ENCODE results near the gene SMIM9.

DNA sequence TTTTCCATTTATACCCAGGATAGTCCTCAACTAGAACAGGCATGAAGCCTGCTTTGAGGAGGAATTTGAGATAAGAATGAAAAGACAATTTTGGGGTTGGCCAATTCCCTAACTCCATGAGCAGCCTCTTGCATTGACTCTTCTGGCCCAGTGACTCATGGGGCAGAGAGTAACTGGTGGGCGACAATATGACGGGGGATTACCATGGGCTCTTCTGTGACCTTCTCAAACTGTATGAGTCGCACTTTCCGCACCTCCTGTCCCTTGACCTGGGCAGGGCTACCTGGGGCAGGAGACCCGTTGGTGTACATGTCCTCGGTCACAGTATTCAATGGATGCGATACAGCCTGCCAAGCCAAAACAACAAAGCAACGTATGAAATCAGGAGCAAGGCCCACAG, 42.5 kb downstream of the SMIM9 start:
- TF ChIP-seq, protein P1, sequence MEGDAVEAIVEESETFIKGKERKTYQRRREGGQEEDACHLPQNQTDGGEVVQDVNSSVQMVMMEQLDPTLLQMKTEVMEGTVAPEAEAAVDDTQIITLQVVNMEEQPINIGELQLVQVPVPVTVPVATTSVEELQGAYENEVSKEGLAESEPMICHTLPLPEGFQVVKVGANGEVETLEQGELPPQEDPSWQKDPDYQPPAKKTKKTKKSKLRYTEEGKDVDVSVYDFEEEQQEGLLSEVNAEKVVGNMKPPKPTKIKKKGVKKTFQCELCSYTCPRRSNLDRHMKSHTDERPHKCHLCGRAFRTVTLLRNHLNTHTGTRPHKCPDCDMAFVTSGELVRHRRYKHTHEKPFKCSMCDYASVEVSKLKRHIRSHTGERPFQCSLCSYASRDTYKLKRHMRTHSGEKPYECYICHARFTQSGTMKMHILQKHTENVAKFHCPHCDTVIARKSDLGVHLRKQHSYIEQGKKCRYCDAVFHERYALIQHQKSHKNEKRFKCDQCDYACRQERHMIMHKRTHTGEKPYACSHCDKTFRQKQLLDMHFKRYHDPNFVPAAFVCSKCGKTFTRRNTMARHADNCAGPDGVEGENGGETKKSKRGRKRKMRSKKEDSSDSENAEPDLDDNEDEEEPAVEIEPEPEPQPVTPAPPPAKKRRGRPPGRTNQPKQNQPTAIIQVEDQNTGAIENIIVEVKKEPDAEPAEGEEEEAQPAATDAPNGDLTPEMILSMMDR (IDR thresholded peaks at IDR 0.05): no peak
- no peak for TF ChIP-seq POLR2AphosphoS5 (IDR thresholded peaks at IDR 0.05)

All from stomach (tissue), 4 donors.